ENCODE measurements around the gene USP16.

The USP16 gene

GRCh38 chr21:29056538-29057050, 32.1 kb downstream of the USP16 start:
- TF ChIP-seq CTCF (conservative IDR thresholded peaks at IDR 0.05; ENCODE audit: low read length) = no peak

GRCh38 chr21:29064850-29065481, 40.5 kb downstream of the USP16 start:
- TF ChIP-seq CTCF (conservative IDR thresholded peaks at IDR 0.05; ENCODE audit: low read length) = no peak
- no peak for DNase-seq (ENCODE audit: low read depth)
- H3K4me3 ChIP-seq (ENCODE audit: low read length) = no peak overlapping the region

More at GRCh38 chr21:29056538-29057050, 32.1 kb downstream of the USP16 start:
- no peak for DNase-seq (ENCODE audit: low read depth)
- H3K4me3 ChIP-seq (ENCODE audit: low read length) = no peak overlapping the region

DNA sequence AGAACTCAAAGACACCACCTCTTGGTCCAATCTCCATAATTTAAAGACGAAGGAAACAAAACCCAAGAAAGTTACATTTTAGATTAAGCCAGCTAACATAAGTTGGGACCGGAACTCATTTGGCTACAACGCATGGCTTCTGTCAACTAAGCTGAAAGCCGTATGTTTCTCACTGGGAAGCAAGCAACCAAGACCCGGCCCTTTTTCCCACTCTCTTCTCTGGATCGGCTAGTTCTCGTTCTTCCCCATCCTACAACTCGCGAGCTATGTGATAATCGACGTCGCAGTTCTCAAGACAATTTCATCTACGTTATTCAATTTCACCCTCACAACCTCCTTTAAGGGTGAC, 48.4 kb downstream of the USP16 start:
- peak overlapping the region; percentile 96 for H3K4me3 ChIP-seq (ENCODE audit: low read length)
- peak; percentile 48 for DNase-seq (ENCODE audit: low read depth)
- TF ChIP-seq CTCF (conservative IDR thresholded peaks at IDR 0.05; ENCODE audit: low read length) = no peak

GRCh38 chr21:29073222-29074006, 48.9 kb downstream of the USP16 start, which contains the start of gene CCT8:
Gene CCT8 (minus strand): TSS chr21:29073648. CDS start chr21:29073590, 58 bp downstream.
- TF ChIP-seq CTCF (conservative IDR thresholded peaks at IDR 0.05; ENCODE audit: low read length) = no peak
- H3K4me3 ChIP-seq (ENCODE audit: low read length) = peak within 1 kb of the TSS; percentile 96
- peak; percentile 100 for DNase-seq (ENCODE audit: low read depth)

- no peak for TF ChIP-seq CTCF (conservative IDR thresholded peaks at IDR 0.05; ENCODE audit: low read length)
- peak overlapping the region; percentile 78 for H3K4me3 ChIP-seq (ENCODE audit: low read length)
- DNase-seq (ENCODE audit: low read depth) = no peak
Measured at GRCh38 chr21:29074007-29074376, 49.5 kb downstream of the USP16 start.

GRCh38 chr21:29074783-29075182, 50.3 kb downstream of the USP16 start:
- TF ChIP-seq CTCF (conservative IDR thresholded peaks at IDR 0.05; ENCODE audit: low read length) = no peak
- DNase-seq (ENCODE audit: low read depth) = no peak
- no peak overlapping the region for H3K4me3 ChIP-seq (ENCODE audit: low read length)
